GM21717 (cell line): ENCODE measurements around the gene ALDH2.
"Not testable (repeated sequence)": the region's sequence is repeated elsewhere in the genome, so short reads cannot be mapped to it uniquely, and the experiment has no call there.

Experiments
- ATAC-seq: cut with Tn5 transposase; IDR thresholded peaks from one replicate; pipeline ENCODE4 v1.9.1; 2021; ENCODE audit warnings: mild to moderate bottlenecking, moderate library complexity; ENCODE audit not compliant: unreplicated experiment

Gene ALDH2

DNA sequence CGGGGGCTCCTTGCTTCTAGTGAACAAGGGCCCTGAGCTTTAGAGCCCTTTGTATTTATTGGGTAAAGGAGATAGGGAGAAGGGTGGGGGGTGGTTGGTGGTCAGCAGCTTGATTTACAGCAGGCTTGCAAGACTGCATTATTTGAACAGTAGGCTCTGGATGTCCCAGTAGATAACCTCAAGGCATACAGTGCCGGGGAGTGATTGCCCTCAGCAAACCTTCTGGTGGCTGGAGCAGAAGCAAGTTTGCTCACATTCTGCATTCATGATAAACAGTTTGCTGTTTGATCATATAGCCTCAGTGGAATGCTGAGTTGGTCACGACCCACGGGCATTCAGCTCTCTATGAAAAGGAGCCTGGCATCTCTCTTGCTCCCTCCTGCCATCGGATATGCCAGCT, 58.8 kb downstream of the ALDH2 start:
- ATAC-seq: no peak

DNA sequence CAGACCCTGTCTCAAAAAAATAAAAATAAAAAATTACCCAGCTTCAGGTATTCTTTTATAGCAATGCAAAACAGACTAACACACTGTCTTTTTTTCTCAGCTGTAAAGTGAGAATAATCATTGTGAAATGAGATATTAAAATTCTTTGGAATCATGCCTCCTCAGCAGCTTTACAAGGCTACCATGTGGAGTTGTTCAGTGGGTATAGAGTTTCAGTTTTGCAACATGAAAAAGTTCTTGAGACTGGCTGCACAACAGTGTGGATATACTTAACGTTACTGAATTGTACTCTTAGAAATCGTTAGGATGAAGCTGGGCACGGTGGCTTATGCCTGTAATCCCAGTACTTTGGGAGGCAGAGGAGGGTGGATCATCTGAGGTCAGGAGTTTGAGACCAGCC, 59.6 kb downstream of the ALDH2 start:
- ATAC-seq: no peak

DNA sequence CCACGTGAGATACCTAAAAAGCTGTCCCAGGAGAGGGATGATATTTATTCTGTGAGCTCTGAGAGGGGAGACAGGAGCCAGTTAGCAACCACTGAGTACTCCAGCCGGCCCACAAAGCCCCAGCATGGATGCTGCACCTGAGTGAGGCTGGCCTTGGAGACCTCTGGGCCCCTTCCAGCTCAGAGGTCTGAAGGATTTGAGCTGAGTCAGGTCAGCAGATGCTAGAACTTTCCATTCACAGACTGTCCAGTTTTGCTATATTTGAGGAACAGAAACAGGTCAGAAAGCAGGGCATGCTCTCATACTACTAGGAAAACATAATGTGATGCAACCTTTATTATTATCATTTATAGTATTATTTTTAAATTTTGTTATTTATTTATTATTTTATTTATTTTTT, 60.3 kb downstream of the ALDH2 start:
- ATAC-seq: no peak

DNA sequence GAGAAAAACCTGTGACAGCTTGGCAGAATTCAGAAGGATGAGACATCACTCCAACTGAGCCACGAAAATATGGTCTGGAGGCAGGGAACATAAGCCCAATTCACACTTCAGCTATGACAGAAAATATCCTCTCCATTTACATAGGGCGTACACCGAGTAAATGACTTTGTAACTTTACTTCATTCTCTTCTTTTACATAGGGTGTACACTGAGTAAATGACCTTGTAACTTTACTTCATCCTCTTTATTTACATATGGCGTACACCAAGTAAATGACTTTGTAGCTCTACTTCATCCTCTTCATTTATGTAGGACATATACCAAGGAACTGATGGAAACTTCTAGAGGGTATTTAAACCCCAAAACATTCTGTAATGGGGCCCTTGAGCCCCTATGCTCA, 61.2 kb downstream of the ALDH2 start:
- ATAC-seq: no peak

DNA sequence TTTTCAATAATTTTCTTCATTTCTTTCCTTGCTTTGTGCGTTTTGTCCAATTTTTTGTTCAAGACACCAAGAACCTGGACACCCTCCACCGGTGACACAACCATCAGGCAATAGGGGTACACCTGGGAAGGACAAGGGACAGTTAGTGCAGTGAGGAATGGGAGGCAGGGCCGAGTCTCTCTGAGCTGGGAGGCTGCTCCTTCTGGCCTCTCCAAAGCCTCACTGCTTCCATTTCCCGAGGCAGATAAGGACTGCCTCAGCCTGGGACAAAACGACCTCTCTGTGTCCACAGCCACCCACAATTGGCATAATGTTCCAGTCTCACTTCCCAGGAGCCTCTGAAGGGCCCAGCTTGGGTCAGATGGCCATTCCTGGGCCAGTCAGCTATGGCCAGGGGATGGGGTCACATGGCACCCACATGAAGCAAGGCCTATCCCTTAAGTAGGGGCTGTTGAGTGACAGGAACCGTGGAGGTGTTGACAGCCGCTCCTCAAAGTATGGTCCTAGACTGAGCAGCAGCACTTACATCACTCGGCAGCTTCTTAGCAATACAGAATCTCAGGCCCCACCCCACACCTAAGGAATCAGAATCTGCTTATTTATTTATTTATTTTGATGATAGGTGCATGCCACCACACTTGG, 61.7 kb downstream of the ALDH2 start:
- ATAC-seq: no peak

DNA sequence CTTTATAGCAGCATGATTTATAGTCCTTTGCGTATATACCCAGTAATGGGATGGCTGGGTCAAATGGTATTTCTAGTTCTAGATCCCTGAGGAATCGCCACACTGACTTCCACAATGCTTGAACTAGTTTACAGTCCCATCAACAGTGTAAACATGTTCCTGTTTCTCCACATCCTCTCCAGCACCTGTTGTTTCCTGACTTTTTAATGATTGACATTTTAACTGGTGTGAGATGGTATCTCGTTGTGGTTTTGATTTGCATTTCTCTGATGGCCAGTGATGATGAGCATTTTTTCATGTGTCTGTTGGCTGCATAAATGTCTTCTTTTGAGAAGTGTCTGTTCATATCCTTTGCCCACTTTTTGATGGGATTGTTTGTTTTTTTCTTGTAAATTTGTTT, 62.9 kb downstream of the ALDH2 start:
- ATAC-seq: not testable (repeated sequence)

DNA sequence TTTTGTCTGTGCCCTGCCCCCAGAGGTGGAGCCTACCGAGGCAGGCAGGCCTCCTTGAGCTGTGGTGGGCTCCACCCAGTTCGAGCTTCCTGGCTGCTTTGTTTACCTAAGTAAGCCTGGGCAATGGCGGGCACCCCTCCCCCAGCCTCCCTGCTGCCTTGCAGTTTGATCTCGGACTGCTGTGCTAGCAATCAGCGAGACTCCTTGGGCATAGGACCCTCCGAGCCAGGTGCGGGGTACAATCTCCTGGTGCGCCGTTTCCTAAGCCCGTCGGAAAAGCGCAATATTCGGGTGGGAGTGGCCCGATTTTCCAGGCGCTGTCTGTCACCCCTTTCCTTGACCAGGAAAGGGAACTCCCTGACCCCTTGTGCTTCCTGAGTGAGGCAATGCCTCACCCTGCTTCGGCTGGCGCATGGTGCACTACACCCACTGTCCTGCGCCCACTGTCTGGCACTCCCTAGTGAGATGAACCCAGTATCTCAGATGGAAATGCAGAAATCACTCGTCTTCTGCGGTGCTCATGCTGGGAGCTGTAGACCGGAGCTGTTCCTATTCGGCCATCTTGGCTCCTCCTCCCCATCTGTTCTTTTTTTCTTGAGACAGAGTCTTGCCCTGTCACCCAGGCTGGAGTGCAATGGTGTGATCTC, 68.1 kb downstream of the ALDH2 start:
- ATAC-seq: not testable (repeated sequence)

DNA sequence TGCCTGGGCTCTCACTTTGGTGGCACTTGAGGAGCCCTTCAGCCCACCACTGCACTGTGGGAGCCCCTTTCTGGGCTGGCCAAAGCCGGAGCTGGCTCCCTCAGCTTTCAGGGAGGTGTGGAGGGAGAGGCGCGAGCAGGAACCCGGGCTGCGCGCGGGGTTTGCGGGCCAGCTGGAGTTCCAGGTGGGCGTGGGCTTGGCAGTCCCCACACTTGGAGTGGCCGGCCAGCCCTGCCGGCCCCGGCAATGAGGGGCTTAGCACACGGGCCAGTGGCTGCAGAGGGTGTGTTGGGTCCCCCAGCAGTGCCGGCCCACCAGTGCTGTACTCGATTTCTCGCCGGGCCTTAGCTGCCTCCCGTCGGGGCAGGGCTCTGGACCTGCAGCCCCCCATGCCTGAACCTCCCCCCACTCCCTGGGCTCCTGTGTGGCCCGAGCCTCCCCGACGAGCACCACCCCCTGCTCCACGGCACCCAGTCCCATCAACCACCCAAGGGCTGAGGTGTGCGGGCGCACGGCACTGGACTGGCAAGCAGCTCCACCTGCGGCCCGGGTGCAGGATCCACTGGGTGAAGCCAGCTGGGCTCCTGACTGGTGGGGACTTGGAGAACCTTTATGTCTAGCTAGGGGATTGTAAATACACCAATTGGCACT, 68.9 kb downstream of the ALDH2 start:
- not testable (repeated sequence) for ATAC-seq

DNA sequence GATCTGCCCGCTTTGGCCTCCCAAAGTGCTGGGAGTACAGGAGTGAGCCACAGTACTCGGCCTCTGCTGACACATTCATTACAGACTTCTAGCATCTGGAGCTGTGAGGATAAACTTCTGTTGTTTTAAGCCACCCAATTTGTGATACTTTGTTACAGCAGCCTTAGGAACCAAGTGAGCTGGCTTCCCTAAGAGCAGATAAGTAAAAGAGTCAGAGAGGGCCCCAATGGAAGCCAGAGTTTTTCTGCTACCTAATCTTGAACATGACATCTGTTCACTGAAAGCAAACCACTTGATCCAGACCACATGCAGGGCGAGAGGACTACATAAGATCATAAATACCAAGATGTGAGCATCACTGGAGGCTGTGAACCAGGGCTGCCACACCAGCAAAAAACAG, 71.6 kb downstream of the ALDH2 start:
- ATAC-seq: no peak

DNA sequence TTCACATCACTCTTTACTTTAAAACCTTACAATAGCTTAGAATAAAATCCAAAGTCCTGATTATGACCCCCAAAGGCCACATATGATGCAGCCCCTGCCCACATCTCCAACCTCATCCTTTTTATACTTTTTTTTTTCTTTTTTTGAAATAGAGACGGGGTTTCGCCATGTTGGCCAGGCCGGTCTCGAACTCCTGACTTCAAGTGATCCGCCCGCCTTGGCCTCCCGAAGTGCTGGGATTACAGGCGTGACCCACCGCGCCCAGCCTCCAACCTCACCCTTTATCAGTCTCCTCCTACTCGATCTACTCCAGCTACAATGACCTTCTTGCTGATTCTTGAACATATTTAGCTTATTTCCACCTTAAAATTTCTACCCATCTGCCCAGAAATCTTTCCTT, 74.1 kb downstream of the ALDH2 start:
- no peak for ATAC-seq

DNA sequence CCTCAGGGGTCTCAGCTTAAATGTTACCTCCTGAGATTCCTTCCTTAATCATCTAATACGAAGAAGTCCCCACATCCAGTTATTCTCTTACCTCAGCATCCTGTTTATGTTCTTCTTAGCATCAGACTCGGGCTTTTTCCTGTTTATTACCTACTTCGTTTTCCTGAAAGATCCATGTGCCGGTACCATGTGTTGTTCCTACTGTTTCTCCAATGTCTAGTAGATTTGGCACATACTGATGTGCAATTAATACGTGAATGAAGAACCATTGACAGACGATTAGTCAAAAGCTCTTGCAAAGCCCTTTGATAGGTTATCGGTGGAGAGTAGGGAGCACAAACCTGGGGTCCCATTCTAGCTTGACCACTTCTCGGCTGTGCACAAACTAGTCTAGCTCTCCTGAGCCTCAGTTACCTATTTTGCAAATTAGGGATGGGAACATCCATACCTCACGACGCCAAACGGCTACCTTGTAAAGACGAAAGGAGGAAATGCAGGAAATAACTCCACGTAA, 74.6 kb downstream of the ALDH2 start:
- ATAC-seq: peak; percentile 16

DNA sequence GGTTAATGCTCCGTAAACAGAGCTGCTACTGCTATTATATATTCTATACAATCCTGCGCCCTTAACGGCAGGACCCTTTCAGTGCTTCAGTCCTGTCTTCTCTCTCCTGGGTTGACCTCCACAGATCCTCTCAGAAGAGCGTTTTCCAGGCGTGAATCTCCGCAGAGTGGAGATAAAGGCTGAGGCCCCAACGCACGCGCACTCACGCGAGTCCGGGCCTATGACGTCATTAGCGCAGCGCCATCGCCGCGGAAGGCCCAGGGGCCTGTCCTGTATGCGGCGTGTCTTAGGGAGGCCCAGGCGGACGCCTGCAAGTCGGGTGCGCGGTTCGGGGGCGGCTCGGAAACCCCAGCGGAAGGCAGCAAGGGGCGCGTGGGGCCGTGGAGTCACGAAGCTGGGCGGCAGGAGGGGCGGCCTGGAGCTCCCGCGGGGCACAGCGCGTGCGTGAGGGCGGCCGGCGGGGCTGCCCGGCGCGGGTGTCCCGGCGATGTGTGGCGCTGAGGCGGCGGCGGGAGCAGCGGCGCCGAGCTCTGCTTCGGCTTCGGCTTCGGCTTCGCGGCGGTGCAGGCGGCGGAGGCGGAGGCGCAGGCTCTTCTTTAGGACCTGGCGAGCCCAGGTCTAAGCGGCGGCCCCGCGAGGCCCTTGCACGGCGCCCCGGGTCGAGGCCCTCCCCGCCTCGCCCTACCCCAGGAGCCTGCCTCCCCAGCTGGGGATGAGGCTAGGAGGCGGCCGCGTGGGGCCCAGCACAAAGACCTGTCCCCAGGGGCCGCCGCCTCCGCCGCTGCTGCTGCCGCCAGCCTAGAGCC, 75.2 kb downstream of the ALDH2 start, which contains the start of gene MAPKAPK5:
MAPKAPK5 (plus strand) TSS at position 479 of the 806 bp plus-strand sequence. CDS start 506 bp downstream, outside the sequence.
- ATAC-seq: peak; percentile 75

DNA sequence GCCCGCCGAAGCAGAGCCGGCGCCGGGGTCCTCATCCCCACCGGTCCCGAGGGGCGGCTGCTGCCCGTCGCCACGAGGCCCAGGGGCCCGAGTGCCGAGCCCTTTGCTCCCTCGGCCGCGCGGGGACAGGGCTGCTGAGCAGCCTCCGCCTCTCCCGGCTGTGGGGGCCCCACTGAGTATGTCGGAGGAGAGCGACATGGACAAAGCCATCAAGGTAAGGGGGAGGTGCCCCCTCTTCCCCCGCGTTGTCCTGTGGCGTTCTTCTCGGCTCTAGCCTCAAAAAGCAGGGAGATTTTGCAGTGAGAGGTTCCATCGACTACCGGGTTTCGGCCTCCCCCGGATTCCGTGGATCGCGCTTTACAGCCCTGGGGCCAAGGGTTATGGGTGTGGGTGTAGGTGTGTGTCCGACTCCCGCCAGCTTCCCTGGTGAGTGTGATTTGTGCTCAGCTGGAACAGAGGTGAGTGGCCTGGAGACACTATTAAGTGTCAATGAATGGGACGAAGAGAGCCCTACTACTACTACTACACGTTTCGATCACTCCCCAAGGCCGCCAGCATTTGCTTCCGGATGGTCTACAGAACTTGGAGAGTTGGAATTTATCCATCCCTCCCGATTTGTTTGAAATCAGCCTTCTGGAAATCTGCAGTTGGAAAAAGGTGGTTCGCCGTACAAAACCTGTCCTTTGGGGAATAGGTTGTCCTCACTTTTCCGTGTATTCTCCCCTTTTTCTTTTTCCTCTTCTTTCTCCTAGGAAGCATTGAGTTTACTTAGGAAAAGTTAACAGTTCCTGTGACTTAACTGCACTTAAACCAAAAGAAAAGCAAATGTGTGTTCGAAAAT, 76.0 kb downstream of the ALDH2 start:
- ATAC-seq: peak; percentile 9

DNA sequence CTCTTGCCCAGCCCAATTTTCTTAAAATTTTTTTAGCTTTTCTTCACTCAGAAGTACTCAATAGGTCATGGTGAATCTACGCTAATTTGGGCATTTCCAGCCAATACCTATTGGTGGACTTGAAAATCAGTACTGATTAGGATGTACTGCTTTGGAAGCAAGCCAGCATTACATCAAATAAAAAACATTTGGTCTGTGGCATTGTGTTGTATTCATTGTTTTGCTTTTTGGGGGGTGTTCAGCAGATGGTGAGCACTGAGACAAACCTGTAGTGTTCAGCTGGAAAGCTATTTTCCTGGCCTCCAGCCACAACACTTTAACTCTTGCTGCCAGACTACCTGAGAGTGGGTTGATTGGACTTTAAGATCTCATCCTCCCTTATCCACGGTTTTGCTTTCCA, 79.3 kb downstream of the ALDH2 start:
- ATAC-seq: no peak

DNA sequence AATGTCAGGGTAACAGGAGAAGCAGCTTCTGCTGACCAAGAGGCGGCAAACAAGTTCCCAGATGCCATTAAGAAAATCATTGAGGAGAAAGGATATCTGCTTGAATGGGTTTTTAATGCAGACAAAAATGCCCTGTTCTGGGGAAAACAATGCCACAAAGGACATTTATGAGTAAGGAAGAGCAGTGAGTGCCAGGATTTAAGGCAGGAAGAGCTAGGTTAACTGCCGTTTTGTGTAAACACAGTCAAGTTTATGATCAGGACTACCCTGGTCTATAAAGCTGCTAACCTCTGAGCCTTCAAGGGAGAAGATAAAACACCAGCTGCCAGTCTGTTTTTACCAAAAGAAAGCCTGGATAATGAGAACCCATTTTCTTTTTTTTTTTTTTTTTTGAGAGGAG, 83.8 kb downstream of the ALDH2 start:
- no peak for ATAC-seq

DNA sequence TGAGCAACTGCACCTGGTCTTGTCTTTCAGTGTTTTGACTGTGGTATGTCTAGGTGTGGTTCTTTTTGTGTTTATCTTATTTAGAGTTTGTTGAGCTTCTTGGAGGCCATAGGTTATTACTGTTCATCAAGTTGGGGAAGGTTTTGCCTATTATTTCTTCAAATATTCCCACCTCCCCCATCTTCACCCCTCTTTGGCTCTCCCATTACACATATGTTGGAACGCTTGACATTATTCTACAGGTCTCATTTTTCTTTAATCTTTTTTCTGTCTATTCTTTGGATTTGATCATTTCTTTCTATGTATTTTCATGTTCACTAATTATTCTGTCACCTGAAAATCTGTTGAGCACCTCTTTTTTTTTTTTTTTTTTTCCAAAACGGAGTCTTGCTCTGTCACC, 91.5 kb downstream of the ALDH2 start:
- no peak for ATAC-seq

DNA sequence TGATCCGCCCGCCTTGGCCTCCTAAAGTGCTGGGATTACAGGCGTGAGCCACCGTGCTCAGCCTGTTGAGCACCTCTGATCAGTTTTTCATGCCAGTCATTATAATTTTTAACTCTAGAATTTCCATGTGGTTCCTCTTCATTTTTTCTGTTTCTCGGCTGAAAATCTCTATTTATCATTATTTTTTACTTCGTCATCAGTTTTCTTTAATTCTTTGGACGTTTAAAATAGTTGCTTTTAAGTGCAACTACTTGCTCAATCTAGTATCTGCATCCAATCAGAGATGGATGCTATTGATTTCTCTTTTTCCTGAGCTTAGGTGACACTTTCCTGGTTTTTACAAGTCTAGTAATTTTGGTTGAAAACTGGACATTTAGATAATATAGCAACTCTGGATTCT, 92.0 kb downstream of the ALDH2 start:
- no peak for ATAC-seq

DNA sequence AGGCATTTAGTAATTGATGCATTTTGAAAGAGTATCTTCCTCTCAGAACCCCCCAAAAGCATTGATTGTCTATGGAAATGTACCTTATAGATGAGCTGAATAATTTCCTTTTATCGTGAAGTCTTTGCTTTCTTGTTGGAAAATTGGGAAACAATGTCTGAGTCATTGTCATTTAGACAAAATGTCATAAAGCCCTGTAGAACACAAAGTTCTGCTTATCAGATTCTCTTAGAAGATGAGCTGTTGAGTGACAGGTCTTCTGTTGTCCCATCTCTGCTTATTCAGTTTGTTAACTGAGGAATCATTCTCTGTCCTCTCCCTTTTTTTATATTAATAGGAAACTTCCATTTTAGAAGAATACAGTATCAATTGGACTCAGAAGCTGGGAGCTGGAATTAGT, 98.2 kb downstream of the ALDH2 start:
- no peak for ATAC-seq
